GM12878 (cell line): ENCODE results near the gene PDZRN4. TPM values are rescaled to one million over a fixed set of nuclear protein-coding genes. Genes with fewer than 3 reads are reported as not detected.
A peak's percentile ranks its signal among the peaks of the same experiment; 100 is the strongest.

Experiments
- ATAC-seq: fragments of 200-7000 bp; cut with Tn5 transposase; 3 replicates; pipeline ENCODE4 v1.9.1; 2020; ENCODE audit warnings: mild to moderate bottlenecking, moderate library complexity
- BruUV-seq: library from RNA; stranded (reverse); fragments of 400-500 nt; replicated peaks from 2 replicates; lab custom pipeline; 2021; lab: Mats Ljungman, UMichigan
- CTCF ChIA-PET: fragments of 300-600 bp; sonication (Branson Sonifier 250); formaldehyde crosslinking; extraction: SDS; loops from one replicate; lab custom pipeline; 2021; ENCODE audit warnings: inconsistent platforms; lab: Yijun Ruan, JAX
- POLR2A ChIA-PET: fragments of 350-600 bp; formaldehyde crosslinking; extraction: SDS; loops from one replicate; lab custom pipeline; 2021; ENCODE audit warnings: inconsistent platforms; lab: Charles Lee
- RAD21 ChIA-PET: fragments of 300-600 bp; sonication (Branson Sonifier 250); formaldehyde crosslinking; loops from one replicate; lab custom pipeline; 2023; ENCODE audit warnings: antibody characterized with exemption; ENCODE audit not compliant: unreplicated experiment; lab: Charles Lee
- SMC1A ChIA-PET: fragments of 300-600 bp; sonication (Branson Sonifier 250); formaldehyde crosslinking; loops from one replicate; lab custom pipeline; 2023; ENCODE audit not compliant: unreplicated experiment, uncharacterized antibody; lab: Charles Lee
- DNase-seq: peaks from one replicate; pipeline ENCODE4 v3.0.0-alpha.2; 2011; ENCODE audit warnings: low read depth, low spot score
- FAIRE-seq: peaks from 3 replicates; lab custom pipeline; 2011; peaks lifted over from hg19 to GRCh38; lab: Jason Lieb, UNC
- H2AFZ ChIP-seq: 2 replicates; pipeline ENCODE4 v1.6.0; 2011; ENCODE audit warnings: low read depth, low read length, control low read depth; ENCODE audit not compliant: control insufficient read depth
- H3K27ac ChIP-seq: 2 replicates; pipeline ENCODE4 v1.5.1; 2011; ENCODE audit warnings: control low read depth; ENCODE audit not compliant: control insufficient read depth, insufficient read depth
- H3K27me3 ChIP-seq, 2 experiments: replicated peaks in 1 of 2; 2 replicates each; pipeline versions ENCODE4 v1.6.0 to v1.6.1; 2011; ENCODE audit warnings: low read length in 1 of 2; ENCODE audit not compliant: control insufficient read depth in 2 of 2, insufficient read depth in 2 of 2
- H3K36me3 ChIP-seq, 2 experiments: 2 replicates each; pipeline ENCODE4 v1.5.1; 2011; ENCODE audit warnings: low read length in 1 of 2; ENCODE audit not compliant: control insufficient read depth in 2 of 2, insufficient read depth in 2 of 2
- H3K4me1 ChIP-seq: 2 replicates; pipeline ENCODE4 v1.6.1; 2011; ENCODE audit warnings: mild to moderate bottlenecking, low read length, moderate library complexity, mixed read lengths; ENCODE audit not compliant: control insufficient read depth, insufficient read depth
- H3K4me2 ChIP-seq: 2 replicates; pipeline ENCODE4 v1.6.0; 2011; ENCODE audit warnings: control low read depth; ENCODE audit not compliant: control insufficient read depth, insufficient read depth
- H3K4me3 ChIP-seq: fragments of 200-600 bp; sonication (generic); 2 replicates; pipeline ENCODE4 v1.5.1; 2016
- H3K79me2 ChIP-seq: 2 replicates; pipeline ENCODE4 v1.6.0; 2011; ENCODE audit warnings: low read length; ENCODE audit not compliant: control insufficient read depth, insufficient read depth
- H3K9ac ChIP-seq: 2 replicates; pipeline ENCODE4 v1.8.0; 2011; ENCODE audit warnings: low read length, control low read depth, mixed read lengths; ENCODE audit not compliant: control insufficient read depth, insufficient read depth
- H3K9me3 ChIP-seq: replicated peaks from 3 replicates; pipeline ENCODE4 v1.5.1; 2011; ENCODE audit warnings: mild to moderate bottlenecking, low read length; ENCODE audit not compliant: control insufficient read depth, insufficient read depth
- H4K20me1 ChIP-seq: 2 replicates; pipeline ENCODE4 v1.6.0; 2011; ENCODE audit not compliant: control insufficient read depth, insufficient read depth
- BMI1 ChIP-seq: fragments of 450-650 bp; IDR thresholded peaks from 2 replicates; pipeline ENCODE4 v1.6.1; 2016; ENCODE audit warnings: mild to moderate bottlenecking, moderate library complexity, borderline replicate concordance
- CHD2 ChIP-seq: IDR thresholded peaks from 2 replicates; pipeline ENCODE4 v1.6.1; 2011; ENCODE audit warnings: low read depth, low read length, improper control_type of control experiment, borderline replicate concordance
- FOXM1 ChIP-seq: IDR thresholded peaks from 2 replicates; pipeline ENCODE4 v1.6.1; 2012; ENCODE audit warnings: low read depth, mild to moderate bottlenecking, inconsistent platforms, low read length, moderate library complexity
- GATAD2B ChIP-seq: fragments of 450-650 bp; conservative IDR thresholded peaks from 2 replicates; pipeline ENCODE4 v1.6.1; 2017; ENCODE audit warnings: low read depth, mild to moderate bottlenecking, moderate library complexity
- IKZF1 ChIP-seq: fragments of 450-650 bp; conservative IDR thresholded peaks from 2 replicates; pipeline ENCODE4 v1.6.1; 2017; ENCODE audit warnings: antibody characterized with exemption, mild to moderate bottlenecking
- IRF4 ChIP-seq: IDR thresholded peaks from 2 replicates; pipeline ENCODE4 v1.6.1; 2011; ENCODE audit warnings: low read depth, low read length
- KDM1A ChIP-seq: fragments of 200-600 bp; sonication (generic); IDR thresholded peaks from 2 replicates; pipeline ENCODE4 v1.6.1; 2016; ENCODE audit warnings: borderline replicate concordance
- NBN ChIP-seq: fragments of 450-650 bp; IDR thresholded peaks from 2 replicates; pipeline ENCODE4 v1.6.1; 2016
- PBX3 ChIP-seq: IDR thresholded peaks from 2 replicates; pipeline ENCODE4 v1.6.1; 2011; ENCODE audit warnings: mild to moderate bottlenecking, low read depth, low read length, moderate library complexity; ENCODE audit not compliant: insufficient replicate concordance
- PKNOX1 ChIP-seq: fragments of 450-650 bp; IDR thresholded peaks from 2 replicates; pipeline ENCODE4 v1.6.1; 2016; ENCODE audit warnings: mild to moderate bottlenecking
- POLR2A ChIP-seq: IDR thresholded peaks from 2 replicates; pipeline ENCODE4 v1.6.1; 2011; ENCODE audit warnings: low read depth, mild to moderate bottlenecking, low read length
- RAD51 ChIP-seq: fragments of 450-650 bp; IDR thresholded peaks from 2 replicates; pipeline ENCODE4 v1.6.1; 2016; ENCODE audit warnings: moderate library complexity, mild to moderate bottlenecking, inconsistent platforms
- SMAD1 ChIP-seq: fragments of 450-650 bp; IDR thresholded peaks from 2 replicates; pipeline ENCODE4 v1.6.1; 2018; ENCODE audit warnings: mild to moderate bottlenecking, low read depth; ENCODE audit not compliant: partially characterized antibody
- TCF3 ChIP-seq: IDR thresholded peaks from 2 replicates; pipeline ENCODE4 v1.6.1; 2012; ENCODE audit warnings: low read depth, mild to moderate bottlenecking, low read length, borderline replicate concordance; ENCODE audit not compliant: insufficient read depth
- USF2 ChIP-seq: IDR thresholded peaks from 2 replicates; pipeline ENCODE4 v1.6.1; 2011; ENCODE audit warnings: low read depth, low read length, improper control_type of control experiment, borderline replicate concordance
- ZNF217 ChIP-seq: fragments of 450-650 bp; IDR thresholded peaks from 2 replicates; pipeline ENCODE4 v1.6.1; 2017; ENCODE audit warnings: antibody characterized with exemption, mild to moderate bottlenecking
- ZNF274 ChIP-seq: IDR thresholded peaks from one replicate; pipeline ENCODE4 v1.8.0; 2011; ENCODE audit not compliant: insufficient read length, insufficient read depth
- WGBS: methylation state at CpG from one replicate; pipeline ENCODE4 v1.1.6; 2016; ENCODE audit warnings: low lambda C conversion rate; ENCODE audit not compliant: insufficient replicate concordance, insufficient coverage; ENCODE audit errors: missing lambda C conversion rate; 5-methylcytosine and 5-hydroxymethylcytosine counted together
- in situ Hi-C: fragments of 300-500 bp; cut with MboI; formaldehyde crosslinking; loops from 9 replicates; pipeline ENCODE4 v1.14.3; 2018; ENCODE audit warnings: mixed read lengths
- intact Hi-C: fragments of 100-400 bp; cut with micrococcal nuclease; formaldehyde crosslinking; loops from one replicate; pipeline ENCODE4 v1.14.2; 2022; ENCODE audit not compliant: unreplicated experiment
- polyA plus RNA-seq, 11 experiments: library from polyadenylated mRNA; depleted of rRNA in 4 of 11; unstranded in 6 of 11; stranded (reverse) in 5 of 11; fragments of >200 nt; fragmentation: Nextera tagmentation in 4 of 11; fragmentation: Illumina TruSeq in 1 of 11; extraction: Ambion mirVana in 4 of 11; extraction: Trizol in 1 of 11; gene quantifications; 1 replicate in 1 of 11; 2 replicates in 10 of 11; pipeline versions ENCODE4 v1.2.1 to v1.2.3, GENCODE V29; 2011 to 2016; ENCODE audit warnings: inconsistent platforms in 2 of 11, missing spikeins in 2 of 11, low read depth in 1 of 11
- total RNA-seq, 4 experiments: library from RNA; depleted of rRNA in 3 of 4; stranded (reverse); fragments of >200 nt in 3 of 4; fragmentation: Illumina TruSeq in 1 of 4; extraction: Trizol in 1 of 4; gene quantifications; 2 replicates each; pipeline versions ENCODE4 v1.2.1 to v1.2.3, GENCODE V29; 2013 to 2021

The PDZRN4 gene
- total and polyA plus RNA-seq, 10 of the 15 experiments (the other 5 are each of a cell fraction or from before 2014, with no cell fraction given): 0.03 TPM; not detected in 9

GRCh38 chr12:41269056-41269455 is 80.9 kb downstream of the PDZRN4 start:
- Histone ChIP-seq H3K27me3 (no peaks in the 10 kb centered on the region), H3K4me3 (no peak overlapping the region), H2AFZ (no peak overlapping the region), H3K27ac (no peak overlapping the region), H3K36me3 (no peaks in the 10 kb centered on the region), H3K9me3 (no peaks in the 10 kb centered on the region), H4K20me1 (no peaks in the 10 kb centered on the region), H3K4me1 (no peaks in the 10 kb centered on the region), H3K4me2 (no peak overlapping the region), H3K79me2 (no peaks in the 10 kb centered on the region), H3K9ac (no peak overlapping the region)
- ATAC-seq (no peak), FAIRE-seq (no peak), DNase-seq (no peak)
- in situ Hi-C loops: loop anchor here (25.0 kb wide), 1 partner anchor 1093 kb away; no protein-coding TSS in a partner anchor
- intact Hi-C loops: no loop called here
- BruUV-seq: no TSS peak
- WGBS: 28% methylated on average over 1 of the region's 1 CpG
- TF ChIP-seq PKNOX1 (peak; percentile 57; the same call in 1 of the 2 replicates), TCF3 (no peak)
- SMC1A ChIA-PET: interaction anchor here (0.6 to 1.1 kb wide), 3 partner anchors 9 to 90 kb away, joined by 3 to 5 read pairs (median 4); no protein-coding TSS in a partner anchor
- CTCF ChIA-PET: no interaction called here
- RAD21 ChIA-PET: no interaction called here
- POLR2A ChIA-PET: no interaction called here

- FAIRE-seq (no peak), ATAC-seq (no peak), DNase-seq (no peak)
- Histone ChIP-seq H3K4me1 (no peaks in the 10 kb centered on the region), H2AFZ (no peak overlapping the region), H3K4me2 (no peak overlapping the region), H3K27me3 (no peaks in the 10 kb centered on the region), H4K20me1 (no peaks in the 10 kb centered on the region), H3K9me3 (no peaks in the 10 kb centered on the region), H3K9ac (no peak overlapping the region), H3K79me2 (no peaks in the 10 kb centered on the region), H3K4me3 (no peak overlapping the region), H3K27ac (no peak overlapping the region), H3K36me3 (no peaks in the 10 kb centered on the region)
- ChIA-PET RAD21 (no interaction called here), POLR2A (no interaction called here), SMC1A (no interaction called here), CTCF (interaction anchor here (1.0 kb wide), 1 partner anchor 753 kb away, joined by 3 read pairs; no protein-coding TSS in a partner anchor)
- in situ Hi-C loops (loop anchor here (5.0 to 25.0 kb wide), 2 partner anchors 751 to 1091 kb away; no protein-coding TSS in a partner anchor), intact Hi-C loops (loop anchor here (10.0 kb wide), 1 partner anchor 1293 kb away; no protein-coding TSS in a partner anchor)
- no TSS peak for BruUV-seq
- WGBS: 22% methylated on average over 3 of the region's 3 CpGs
- no peak for TF ChIP-seq POLR2A
- TF ChIP-seq PBX3: no peak
- TF ChIP-seq KDM1A: no peak
- TF ChIP-seq IRF4: no peak
- TF ChIP-seq USF2: no peak
- no peak for TF ChIP-seq CHD2
- TF ChIP-seq IKZF1: no peak
- no peak for TF ChIP-seq NBN
- TF ChIP-seq ZNF274: no peak
- TF ChIP-seq ZNF217: no peak
- TF ChIP-seq RAD51: no peak
- no peak for TF ChIP-seq BMI1
- no peak for TF ChIP-seq SMAD1
- TF ChIP-seq GATAD2B: no peak
- TF ChIP-seq FOXM1: no peak
Observed at GRCh38 chr12:41271489-41271888, 83.4 kb downstream of the PDZRN4 start.
